HG03175 (cell line): ENCODE data around the gene MT1HL1.
"Not testable (repeated sequence)": the region's sequence is repeated elsewhere in the genome, so short reads cannot be mapped to it uniquely, and the experiment has no call there.

Experiments
- ATAC-seq: cut with Tn5 transposase; IDR thresholded peaks from one replicate; pipeline ENCODE4 v1.9.1; 2021; ENCODE audit warnings: mild to moderate bottlenecking, moderate library complexity; ENCODE audit not compliant: unreplicated experiment

MT1HL1 gene

GRCh38 chr1:236979149-236979900 lies 24.9 kb downstream of the MT1HL1 start:
- ATAC-seq: no peak

DNA sequence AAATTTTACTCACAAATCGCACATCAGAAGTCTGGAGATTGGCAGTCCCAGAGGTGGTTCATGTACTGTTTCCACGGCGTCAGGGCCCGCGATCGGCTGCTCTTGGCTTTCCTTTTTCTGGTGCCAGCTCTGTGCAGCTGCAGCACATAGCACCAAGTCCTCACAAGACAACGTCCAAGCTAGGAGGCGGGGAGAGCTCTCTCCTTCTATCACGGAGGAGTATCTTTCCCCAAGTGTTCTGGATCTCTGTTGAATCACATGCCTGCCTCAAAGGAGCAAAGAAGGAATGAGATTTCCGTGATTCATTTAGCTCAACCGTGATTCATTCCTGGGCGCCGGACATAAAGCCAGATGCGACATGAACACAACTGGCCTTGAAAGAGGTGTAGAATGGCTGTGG lies 25.5 kb downstream of the MT1HL1 start:
- ATAC-seq: no peak

DNA sequence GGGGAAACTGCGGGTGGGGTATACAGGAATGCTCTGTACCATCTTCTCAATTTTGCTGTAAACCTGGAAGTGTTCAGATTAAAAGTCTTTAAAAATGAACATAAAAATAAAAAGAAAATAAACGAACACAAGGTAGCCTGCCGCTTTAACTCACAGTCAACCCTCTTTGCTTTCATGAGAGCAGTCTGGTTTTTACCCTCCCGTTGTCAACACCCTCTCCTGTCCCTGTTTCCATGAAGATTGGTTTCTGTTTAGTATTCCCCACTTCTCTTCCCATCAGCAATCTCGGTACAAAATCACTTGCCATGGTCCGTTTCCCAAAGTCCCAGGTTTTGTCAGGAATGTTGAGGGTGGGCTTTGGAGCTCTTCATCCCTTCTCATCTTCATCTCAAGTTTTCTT lies 28.8 kb downstream of the MT1HL1 start:
- no peak for ATAC-seq

DNA sequence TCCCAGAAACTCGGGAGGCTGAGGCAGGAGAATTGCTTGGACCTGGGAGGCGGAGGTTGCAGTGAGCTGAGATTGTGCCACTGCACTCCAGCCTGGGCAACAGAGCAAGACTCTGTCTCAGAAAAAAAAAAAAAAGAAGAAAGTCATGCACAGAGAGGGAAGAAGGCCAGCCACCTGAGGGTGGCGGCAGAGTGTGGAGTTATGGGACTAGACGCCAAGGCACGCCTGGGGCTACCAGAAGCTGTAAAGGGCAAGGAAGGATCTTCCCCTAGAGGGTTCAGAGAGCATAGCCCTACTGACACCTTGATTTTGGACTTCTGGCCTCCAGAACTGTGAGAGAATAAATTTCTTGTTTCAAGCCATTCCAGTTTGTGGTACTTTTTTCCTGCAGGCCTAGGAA lies 30.2 kb downstream of the MT1HL1 start:
- ATAC-seq: not testable (repeated sequence)

DNA sequence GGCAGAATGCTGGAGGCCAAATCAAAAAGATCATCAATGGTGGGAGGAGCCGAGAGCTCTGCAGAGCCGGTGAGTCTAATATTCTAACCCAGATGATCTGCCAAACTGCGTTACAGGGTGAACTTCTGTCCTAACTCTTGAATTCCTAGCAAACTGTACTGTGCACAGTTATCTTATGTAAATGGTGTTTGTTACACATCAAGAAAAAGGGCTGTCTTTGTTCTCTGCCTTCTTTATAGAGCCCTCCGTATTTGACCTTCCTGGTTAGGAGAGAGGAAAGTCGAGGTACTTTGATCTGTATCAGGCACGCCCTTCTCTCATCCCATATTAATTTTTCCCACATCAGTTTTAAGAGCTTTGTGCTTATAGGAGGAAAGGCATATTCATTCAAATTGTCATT lies 37.6 kb downstream of the MT1HL1 start:
- ATAC-seq: no peak

DNA sequence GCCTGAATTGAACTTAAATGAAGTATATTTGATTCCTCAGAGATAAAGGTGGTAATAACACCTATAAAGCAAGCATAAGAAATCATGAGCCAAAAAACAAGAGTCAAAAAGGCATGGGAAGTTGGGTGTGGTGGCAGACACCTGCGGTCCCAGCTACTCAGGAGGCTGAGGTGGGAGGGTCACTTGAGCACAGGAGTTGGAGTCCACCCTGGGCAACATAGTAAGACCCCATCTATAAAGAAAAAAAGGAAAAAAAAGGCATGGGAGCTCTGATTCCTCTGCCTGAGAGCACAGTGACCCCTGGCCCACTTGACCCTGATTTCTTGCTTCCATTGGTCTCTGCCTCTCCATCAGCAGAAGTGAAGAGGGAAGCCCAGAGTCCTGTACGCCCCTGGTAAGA lies 40.3 kb downstream of the MT1HL1 start:
- no peak for ATAC-seq

DNA sequence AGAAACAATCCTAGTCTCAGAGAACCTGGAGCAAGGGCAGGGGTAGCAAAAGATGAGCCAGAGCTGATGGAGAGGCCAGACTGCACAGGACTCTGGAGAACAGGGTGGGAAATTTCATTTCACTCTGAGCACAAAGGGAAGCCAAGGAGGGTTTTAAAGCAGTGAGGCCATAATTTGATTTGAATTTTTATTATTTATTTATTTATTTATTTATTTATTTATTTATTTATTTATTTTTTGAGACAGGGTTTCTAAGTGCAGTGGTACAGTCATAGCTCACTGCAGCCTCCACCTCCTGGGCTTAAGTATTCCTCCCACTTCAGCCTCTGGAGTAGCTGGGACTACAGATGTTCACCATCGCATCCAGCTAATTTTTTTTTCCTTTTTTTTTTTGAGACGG lies 45.1 kb downstream of the MT1HL1 start:
- ATAC-seq: no peak

GRCh38 chr1:236957235-236957634 lies 47.0 kb downstream of the MT1HL1 start:
- no peak for ATAC-seq
